Activated CD4-positive, alpha-beta T cell treated with anti-CD3 and anti-CD28 coated beads, Interleukin-2, amount 50 U/mL, for 24 hours (primary cell): ENCODE results near the gene PPP2R2B.
A peak's percentile ranks its signal among the peaks of the same experiment; 100 is the strongest.

Source experiments
- DNase-seq, 2 donors: peaks; one replicate each; pipeline ENCODE4 v3.0.0-alpha.2; 2020; ENCODE audit warnings: low read depth in 1 of 2, low spot score in 1 of 2

The PPP2R2B gene

DNA sequence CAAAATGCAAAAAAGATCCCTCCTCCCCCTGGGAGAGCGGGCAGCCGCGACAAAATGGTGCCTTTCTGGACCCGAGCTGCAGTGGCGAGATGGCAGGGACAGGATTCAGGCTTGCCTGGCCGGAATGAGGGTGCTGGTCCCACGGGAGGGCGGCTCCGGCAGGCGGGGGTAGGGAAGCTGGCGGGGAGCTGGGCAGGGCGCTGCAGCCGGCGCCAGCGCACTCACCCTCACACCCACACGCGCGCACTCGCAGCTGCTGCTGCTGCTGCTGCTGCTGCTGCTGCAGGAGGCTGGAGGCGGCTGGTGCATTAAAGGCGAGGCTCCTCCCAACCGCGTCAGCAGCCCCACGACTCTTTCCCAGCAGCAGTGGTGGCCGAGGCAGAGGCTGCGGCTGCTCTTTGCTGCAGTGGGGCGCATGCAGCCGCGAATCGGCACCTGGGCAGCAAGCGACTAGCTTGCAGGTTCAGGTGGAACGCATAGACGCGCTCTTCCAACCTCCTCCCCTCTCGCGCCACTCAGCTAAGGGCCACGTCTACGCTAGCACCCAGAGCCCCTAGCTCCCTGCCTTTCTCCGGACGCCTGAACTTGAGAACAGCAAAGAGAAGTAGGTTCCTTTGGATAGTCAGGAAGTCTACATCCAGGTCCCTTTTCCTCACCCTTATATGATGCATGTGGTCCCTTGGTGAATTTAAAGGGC lies at the start of gene PPP2R2B:
Gene PPP2R2B (minus strand): TSS at position 282 of the 697 bp plus-strand sequence.
- peak in 1 of 2 donors; percentile 12 for DNase-seq

DNA sequence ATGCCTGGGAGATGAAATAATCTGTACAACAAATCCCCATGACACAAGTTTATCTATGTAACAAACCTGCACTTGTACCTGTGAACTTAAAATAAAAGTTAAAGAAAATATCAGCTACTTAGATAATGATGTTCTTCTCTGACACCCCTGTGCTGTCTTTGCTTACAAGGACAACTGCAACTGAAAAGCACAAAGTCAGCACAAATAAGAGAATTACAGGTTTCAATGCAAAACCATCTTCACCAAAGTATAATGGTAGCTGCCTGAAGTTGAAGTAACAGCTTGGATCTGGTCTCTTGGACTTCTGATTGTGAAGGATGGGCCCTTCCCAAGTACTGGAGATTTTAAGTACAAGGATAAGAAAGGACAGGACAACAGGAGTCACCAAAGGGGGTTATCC lies 45.6 kb upstream of the PPP2R2B start:
- DNase-seq, result no peak

DNA sequence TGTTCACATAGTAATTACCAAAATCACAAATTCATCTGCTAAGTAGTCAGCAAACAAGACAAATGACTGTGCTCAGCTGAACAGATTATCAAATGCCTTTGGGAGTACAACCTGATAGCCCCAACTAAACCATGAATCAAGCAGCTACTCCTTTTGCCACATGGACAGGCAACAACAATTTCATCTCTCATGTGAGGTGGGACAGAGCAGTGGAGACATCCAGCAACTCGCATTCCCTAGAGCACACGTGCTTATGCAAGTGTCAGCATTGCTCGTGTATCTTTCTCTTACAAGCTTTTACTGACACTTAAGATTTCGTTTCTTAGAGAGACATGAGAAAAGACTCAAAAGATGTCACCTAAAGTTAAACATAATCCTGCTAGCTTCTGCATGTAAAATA lies 42.7 kb upstream of the PPP2R2B start:
- no peak for DNase-seq

DNA sequence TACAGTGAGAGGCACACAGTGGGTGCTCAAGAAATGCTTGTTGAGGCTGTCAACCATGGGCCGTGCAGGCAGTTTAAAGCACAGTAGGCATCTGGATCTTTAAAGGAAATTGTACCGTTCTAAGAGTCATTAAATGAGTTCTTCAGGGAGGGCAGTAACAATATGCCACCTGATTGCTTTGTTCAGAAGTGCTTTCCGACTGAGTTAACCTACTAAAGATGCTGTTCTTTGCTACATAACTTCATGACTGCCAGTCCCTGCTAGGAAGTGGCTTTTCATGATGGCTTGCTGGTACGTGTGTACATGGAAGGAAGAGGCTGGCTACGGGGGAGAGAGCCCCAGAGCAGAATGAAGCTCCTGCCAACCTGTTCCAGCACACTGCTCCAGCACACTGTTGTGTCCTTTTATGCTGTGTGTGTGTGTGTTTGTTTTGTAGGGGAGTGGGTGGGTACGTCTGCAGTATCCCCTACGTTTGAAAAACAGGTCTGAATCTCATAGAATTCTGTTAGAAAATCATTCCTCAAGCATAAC lies 41.9 kb upstream of the PPP2R2B start:
- DNase-seq, result no peak

DNA sequence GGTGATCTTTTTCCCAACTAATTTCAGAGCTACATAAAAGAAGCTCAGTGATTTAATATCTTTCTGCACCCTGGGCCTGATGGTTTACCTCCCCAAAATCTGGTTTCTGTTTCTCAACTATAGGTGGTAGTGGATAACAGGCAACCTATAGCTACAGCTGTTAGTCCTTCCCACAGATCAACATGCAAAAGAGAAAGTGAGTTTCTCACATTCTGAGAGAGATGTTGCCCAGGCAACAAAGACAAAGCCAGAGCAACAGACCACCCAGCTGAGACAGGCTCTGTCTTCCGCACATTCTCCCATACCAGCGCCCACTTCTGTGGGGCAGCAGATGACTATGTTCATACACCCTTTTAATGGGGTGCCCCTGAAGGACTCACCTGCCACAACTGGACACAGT lies 40.7 kb upstream of the PPP2R2B start:
- DNase-seq, result no peak

DNA sequence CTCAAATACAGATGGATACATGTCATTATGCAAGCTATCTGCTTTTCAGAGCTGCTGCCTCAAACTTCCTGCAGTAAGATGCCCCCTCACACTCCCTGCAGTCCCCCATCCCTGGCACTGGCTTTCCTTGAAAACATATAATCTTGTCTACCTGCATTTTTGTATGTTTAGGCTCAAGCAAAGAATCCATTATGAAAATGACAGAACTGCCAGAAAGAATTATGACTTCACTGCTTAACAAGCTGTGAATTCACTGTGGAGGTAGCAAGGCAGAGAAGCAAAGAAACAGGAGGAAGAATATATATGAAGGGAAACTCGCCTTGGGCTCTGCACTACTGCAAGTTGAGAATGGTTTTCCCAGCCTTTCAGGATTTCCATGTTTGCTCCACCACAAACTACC lies 39.4 kb upstream of the PPP2R2B start:
- no peak for DNase-seq

DNA sequence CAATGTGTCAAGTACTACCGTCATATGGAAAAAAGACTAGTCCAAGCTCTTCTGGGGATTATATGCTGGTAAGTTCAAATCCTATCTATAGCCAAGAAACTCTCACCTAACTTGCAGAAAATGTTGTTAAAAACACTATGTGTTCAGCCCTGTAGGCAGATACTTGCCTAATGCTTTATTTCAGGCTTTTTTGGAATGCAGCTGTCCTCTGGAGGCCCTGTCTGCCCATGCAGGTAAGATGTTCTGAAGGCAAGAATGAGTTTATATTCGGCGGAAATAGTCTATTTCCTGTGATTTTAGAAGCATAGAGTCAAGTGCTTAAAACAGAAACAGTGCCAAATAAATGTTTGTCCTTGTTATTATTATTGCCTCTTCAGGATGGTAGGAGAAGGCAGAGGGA lies 34.3 kb upstream of the PPP2R2B start:
- no peak for DNase-seq

DNA sequence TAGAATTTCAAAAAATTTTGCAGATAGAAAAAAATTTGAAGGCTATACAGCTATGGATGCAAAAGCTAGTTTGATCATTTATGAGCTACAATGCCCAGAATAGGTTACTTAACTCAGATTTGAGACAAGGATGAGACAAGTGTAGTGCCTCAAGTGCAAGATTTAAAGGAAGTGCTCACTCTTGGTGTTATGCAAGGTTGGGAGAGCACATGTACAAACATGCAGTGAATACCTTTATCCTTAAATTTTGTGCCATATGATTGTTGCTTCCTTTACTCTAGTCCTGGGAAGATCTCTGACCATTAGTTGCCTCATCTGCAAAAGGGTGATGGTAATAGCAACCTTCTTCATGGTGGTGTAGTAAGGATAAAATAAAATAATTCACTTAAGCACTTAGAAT lies 31.7 kb upstream of the PPP2R2B start:
- no peak for DNase-seq

DNA sequence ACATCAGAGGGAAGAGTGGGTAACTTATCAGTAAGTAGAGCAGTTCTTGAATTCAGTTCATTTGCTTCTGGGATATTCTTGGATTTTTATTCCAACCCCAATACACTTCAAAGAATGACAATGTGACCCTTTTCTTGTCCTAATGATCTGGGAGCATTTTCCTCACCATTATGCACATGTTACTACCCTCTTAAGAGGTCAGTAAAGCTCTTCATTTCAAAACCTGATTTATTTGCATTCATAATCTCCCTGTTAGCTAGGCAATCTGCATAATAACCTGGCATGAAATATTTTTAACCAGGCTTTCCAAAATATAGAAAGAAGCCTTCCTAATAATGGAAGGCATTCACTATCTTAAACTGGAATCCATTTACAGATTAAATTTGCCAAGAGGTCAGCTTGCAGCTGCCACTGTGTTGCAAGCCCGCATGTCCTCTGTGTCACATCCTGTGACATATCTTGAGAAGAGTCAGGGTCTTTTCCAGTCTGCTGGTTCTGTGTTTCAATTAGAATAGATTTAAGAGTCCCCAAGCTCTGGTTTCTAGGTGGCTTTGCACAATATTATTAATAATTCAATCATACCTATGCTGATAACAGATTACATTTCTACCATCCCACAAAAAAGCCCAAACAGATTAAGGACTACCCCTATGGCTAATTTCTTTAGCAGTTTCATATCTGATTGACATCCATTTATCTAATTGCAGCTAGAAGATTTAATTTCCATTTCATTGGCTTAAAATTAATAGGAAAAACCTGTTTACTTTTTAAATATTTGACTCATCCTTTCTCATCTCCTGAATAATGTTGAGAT lies 30.9 kb upstream of the PPP2R2B start:
- DNase-seq, result no peak

DNA sequence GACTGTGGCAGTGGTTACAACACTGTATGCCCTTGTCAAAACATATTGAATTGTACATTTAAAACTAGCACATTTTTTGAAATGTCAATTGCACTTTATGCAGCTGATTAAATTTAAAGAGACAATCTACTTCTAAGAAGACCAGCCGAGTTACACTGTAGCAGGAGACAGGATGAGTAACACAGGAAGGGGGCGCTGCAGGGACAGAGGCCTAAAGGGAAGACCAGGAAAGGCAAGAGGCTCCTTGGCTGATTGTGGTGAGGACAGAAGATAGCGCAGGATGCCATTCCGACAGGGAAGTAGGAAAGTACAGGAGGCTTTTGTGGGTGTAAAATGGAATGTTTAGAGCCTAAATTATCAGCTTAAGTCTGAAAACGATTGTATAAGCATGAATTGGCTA lies 28.2 kb upstream of the PPP2R2B start:
- no peak for DNase-seq

DNA sequence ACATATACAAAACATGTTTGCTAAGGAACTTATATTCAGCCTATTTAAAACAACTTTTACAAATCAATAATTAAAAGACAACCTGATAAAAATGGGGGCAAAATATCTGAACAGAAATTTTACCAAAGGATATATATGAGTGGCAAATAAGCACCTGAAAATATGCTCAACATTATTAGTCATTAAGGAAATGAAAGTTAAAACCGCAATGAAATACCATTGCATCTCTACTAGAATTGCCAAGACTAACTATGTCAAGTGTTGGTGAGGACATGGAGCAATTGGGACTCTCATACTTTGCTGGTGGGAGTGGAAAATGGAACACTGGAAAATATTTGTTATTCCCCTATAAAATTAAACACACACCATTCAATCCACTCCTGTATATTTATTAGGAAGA lies 26.3 kb upstream of the PPP2R2B start:
- DNase-seq, result no peak

DNA sequence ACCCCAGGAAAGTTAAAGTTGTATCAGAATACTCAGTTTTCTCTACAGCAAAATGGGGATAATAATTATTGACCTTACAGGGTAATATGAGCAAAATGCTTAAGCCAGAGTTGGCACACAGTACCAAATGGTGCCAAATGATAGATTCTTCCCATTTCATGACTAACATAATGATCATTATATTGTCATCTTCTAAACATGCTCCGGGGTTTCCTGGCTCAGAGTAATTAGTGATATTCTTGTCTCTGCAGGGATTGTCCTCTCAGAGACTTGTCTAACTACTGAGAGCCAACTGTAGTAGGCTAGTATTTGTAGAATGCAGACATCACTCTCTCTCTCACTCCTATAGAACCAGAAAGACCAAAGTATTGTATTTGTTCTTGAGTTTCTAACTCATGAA lies 25.2 kb upstream of the PPP2R2B start:
- DNase-seq, result no peak

DNA sequence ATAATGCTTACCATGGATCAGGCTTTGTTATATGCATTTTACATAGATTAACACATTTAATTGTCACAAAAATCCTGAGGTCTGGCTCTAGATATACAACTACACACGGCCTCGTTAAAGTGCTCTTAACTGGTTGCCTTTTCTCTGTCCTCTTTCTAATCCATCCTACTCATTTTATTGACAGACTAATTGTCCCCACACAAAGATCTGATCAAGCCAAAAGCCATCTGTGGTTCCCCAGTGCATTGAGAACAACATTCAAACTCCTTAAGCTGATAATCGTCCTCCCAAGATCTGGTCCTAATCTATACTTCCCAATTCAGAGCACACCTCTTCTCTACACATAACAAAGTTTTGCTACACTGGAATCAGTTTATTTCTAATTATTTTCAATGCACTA lies 23.9 kb upstream of the PPP2R2B start:
- DNase-seq, result no peak

DNA sequence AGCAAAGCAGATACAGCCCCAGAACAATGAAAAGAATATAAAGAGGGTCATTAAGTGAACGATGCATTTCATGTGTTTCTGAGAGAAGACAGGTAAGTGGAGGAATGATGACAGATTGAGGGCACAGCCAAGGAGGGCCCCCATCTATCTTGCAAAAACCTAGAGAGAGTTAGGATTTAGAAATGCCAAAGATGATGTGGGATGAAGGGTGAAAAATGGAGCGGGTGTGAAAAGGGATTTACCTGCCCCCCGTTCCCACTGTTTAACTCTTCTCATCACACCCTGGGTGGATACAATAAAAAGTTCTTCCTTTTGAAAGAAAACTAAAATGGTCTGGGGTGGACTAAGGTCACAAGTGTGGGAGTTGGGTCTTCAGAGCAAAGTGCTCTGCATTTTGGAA lies 18.5 kb upstream of the PPP2R2B start:
- DNase-seq, result no peak

DNA sequence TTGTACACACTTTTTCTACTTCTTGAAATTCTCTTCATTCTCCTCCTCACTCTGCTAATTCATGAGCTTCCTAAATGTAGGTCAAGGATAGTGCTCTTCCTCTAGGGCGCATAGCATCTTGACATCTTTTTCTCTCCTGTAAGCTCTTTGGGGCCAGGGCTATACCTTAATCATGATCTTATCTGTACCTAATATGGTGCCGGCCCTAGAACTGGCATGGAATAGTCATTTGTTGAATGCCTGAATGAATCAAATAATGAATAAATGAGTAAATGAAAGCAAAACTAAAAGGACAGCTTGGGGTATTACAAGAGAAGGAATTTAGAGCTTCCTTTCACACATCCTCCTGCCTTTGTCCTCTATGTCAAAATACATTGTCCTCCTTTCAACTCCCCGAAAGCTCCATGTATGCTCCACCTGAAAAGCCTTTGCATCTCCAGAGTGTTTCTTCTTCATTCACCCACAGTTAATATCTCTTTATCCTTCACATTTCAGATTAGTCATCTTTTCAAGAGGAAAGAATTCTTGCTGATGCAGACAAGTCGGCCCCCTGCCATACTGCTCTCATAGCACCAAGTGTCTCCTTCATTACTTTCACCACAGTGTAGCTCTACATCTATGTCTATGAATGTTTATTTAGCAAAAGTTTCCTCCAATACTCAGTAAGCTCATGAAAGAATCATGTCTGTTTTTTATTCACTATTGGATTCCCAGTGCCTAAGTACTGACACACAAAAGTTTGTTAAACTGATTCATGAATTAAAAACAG lies 16.4 kb upstream of the PPP2R2B start:
- no peak for DNase-seq

DNA sequence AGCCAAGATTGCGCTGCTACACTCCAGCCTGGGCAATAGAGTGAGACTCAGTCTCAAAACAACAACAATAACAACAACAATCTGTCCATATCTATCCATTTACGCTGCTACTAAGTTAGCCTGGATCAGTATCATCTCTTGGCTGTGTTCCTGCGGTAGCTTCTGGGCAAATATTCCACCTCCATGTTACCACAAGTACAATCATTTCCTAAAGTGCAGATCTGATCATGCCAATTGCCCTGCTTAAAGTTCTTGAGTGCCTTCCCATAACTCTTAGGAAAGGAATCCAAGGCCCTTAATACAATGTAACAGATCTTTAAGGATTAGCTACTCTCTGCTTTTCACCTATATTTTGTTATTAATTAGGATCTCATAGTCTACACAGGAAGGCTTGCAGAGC lies 15.4 kb upstream of the PPP2R2B start:
- no peak for DNase-seq

DNA sequence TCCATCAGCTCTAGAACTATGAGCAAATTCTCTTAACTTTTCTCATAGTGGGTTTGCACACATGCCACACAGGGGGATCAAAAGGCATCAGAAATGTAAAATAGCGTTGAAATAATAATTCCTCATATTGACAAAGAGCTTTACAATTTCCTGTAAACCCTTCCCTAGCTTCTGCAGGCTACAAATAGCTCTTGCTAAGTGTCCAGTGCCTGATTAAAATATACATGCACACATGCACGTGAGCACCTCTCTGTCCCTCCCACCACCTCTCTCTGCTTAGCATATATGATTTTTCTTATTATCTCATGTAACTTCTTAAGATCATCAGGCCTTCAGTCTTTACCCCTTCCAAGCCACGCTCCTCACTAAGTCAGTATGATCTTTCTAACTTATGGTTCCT lies 13.7 kb upstream of the PPP2R2B start:
- no peak for DNase-seq

DNA sequence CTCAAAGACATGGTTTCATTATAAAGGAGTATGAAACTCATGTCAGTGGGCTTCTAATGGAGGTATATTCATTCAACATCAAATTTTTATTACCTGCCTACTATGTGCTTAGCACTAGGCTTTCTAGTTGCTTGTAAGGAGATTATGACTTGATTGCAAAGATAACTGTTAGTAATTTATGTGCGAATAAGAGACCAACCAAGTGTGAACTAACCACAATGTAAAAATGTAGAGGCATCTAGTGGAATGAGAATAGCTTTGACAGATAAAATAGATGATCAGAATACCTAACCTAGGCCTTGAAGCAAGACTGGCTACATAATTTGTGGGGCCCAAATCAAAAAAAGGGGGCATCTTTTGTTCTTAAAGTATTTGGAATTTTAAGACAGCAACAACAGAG lies 13.0 kb upstream of the PPP2R2B start:
- no peak for DNase-seq

DNA sequence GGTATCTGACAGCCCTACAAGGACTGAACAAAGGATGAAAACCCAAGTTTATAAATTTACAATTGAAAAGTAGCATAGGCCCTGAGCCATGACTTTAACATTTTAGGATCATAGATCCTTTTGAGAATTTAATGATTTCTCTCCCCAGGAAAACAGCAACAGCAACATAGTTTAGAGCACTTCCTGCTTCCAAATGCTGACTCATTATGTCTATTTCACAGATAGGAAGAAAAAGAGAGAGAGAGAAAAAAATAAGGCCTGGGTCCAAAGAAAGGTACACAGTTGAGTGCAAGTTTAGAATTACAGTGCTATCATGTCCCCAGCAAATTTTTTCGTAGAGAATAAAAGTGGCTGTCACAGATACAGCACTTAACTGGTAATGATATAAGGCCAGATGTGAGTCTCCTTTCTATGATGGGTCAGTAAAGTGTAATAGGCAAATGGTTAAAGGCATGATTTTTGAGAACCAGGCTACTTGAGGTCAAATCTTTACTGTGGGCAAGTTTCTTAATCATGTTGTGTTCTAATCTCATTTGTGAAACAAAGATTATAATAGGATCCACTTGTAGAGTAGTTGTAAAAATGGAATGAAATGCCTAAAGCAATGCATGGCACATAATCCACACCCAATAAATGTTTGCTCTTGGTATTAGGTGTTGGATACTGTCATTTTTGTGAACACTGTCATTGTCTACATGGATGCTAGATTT lies 12.3 kb upstream of the PPP2R2B start:
- no peak for DNase-seq

DNA sequence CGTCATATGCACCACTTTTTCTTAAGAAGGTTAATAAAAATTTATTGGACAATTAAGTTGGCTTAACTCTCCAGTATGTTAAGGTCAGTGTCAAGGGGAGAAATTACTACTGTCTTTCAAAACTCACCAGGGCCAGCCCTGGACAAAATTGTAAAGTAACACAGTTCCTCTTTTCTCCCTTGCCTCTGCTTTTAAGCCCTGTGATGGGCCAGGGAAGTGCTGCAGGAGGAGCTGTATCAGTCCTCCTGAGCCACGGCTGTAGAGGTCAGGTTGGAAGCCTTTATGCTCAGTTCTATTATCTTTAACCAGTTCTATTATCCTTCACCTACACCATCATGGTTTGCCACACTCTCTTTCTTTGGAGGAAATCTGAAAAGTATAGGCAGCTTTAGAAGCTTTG lies 11.5 kb upstream of the PPP2R2B start:
- no peak for DNase-seq

DNA sequence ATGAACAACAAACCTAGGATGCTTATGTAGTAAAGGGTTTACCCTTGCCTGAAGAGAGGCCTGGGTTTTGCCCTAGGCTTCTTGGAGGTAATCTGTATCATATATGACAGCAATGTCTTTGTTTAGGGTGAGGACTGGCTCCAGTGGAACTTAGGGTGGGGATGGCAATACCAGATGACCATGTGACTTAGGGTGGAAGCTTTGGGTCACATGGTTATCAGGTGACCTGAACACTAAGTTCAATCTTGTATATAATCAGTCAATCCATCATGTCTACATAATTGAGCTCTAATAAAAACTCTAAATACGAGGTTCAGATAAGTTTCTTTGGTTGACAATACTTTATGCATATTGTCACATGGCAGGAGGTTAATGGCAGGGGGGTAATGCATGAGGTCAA lies 10.6 kb upstream of the PPP2R2B start:
- DNase-seq, result no peak
